ENCODE results near the gene PITPNM1. TPM values are rescaled to one million over a fixed set of nuclear protein-coding genes. Genes with fewer than 3 reads are reported as not detected.
A peak's percentile ranks its signal among the peaks of the same experiment; 100 is the strongest.

PITPNM1 gene
- total and polyA plus RNA-seq, 2 of the 13 experiments (the other 11 are each of a cell fraction or from before 2014, with no cell fraction given): 8.2 to 8.5 TPM

DNA sequence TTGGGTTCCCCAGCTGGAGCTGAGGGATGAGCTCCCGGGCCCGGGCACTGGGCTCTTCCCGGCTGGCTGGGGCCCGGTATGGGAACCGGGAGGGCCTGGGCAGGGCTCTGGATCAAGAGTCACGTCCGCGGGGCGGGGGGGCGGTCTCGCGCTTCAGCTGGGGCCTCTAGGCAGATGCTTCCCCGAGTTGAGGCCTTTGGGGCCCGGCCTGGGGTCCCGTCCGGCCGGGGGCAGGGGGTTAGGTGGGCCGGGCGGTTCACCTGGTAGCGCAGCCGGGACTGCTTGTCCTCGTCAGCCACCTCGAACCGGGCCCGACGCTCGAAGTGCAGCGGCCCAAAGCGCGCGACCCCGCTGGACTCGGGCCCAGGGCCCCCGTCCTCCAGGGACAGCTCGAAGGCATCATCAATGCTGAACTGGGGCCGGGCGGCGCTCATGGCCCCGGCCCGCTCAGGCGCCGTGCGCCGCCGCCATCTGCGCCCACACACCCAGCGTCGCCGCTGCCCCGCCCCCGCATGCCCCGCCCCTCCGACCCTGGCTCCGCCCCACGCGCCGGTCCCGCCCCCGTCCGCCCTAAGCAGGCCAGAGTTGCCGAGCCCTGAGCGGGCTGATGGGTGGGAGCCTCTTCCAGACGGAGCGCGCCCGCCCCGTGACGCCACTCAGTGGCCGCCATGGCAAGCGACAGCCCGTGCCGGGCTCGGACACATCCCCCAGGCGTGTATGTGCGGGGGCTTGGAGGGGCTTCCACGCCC is 36.2 kb downstream of the PITPNM1 start, which contains the start of gene TMEM134 (continued):
- TF ChIP-seq RFXAP (CRISPR knock-in tag; IDR thresholded peaks at IDR 0.05; ENCODE audit: borderline replicate concordance): 0 out of 2 replicates have a peak, but pooled peaks have one; percentile 41
- TF ChIP-seq, protein P1, sequence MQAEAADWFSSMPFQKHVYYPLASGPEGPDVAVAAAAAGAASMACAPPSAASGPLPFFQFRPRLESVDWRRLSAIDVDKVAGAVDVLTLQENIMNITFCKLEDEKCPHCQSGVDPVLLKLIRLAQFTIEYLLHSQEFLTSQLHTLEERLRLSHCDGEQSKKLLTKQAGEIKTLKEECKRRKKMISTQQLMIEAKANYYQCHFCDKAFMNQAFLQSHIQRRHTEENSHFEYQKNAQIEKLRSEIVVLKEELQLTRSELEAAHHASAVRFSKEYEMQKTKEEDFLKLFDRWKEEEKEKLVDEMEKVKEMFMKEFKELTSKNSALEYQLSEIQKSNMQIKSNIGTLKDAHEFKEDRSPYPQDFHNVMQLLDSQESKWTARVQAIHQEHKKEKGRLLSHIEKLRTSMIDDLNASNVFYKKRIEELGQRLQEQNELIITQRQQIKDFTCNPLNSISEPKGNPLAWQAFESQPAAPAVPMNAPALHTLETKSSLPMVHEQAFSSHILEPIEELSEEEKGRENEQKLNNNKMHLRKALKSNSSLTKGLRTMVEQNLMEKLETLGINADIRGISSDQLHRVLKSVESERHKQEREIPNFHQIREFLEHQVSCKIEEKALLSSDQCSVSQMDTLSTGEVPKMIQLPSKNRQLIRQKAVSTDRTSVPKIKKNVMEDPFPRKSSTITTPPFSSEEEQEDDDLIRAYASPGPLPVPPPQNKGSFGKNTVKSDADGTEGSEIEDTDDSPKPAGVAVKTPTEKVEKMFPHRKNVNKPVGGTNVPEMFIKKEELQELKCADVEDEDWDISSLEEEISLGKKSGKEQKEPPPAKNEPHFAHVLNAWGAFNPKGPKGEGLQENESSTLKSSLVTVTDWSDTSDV (CRISPR knock-in tag; IDR thresholded peaks at IDR 0.05): no peak
- peak; percentile 57 for TF ChIP-seq ZNF350 (CRISPR knock-in tag; IDR thresholded peaks at IDR 0.05; ENCODE audit: borderline replicate concordance, low read depth)
- TF ChIP-seq CREB1 (IDR thresholded peaks at IDR 0.05): peak; percentile 70
- no peak for TF ChIP-seq CREB1 (CRISPR knock-in tag; IDR thresholded peaks at IDR 0.05)
- TF ChIP-seq ZNF670 (CRISPR knock-in tag; IDR thresholded peaks at IDR 0.05; ENCODE audit: borderline replicate concordance): peak; percentile 55; the same call in 1 of the 2 replicates
- TF ChIP-seq PCBP1 (IDR thresholded peaks at IDR 0.05; ENCODE audit: borderline replicate concordance, low read depth, low read length): no peak
- TF ChIP-seq ZNF232 (CRISPR knock-in tag; IDR thresholded peaks at IDR 0.05; ENCODE audit: borderline replicate concordance): no peak
- peak; percentile 87; the same call in 1 of the 2 replicates for TF ChIP-seq SALL2 (CRISPR knock-in tag; IDR thresholded peaks at IDR 0.05)
- no peak for TF ChIP-seq PRDM10 (CRISPR knock-in tag; IDR thresholded peaks at IDR 0.05; ENCODE audit: low read depth)
- TF ChIP-seq NR3C1 (CRISPR knock-in tag; IDR thresholded peaks at IDR 0.05): no peak
- TF ChIP-seq NCOR1 (IDR thresholded peaks at IDR 0.05; ENCODE audit: borderline replicate concordance, low read length): no peak
- peak; percentile 87; the same call in 1 of the 3 replicates for TF ChIP-seq MXI1 (IDR thresholded peaks at IDR 0.05; ENCODE audit: borderline replicate concordance, low read depth, low read length)
- no peak for TF ChIP-seq TMF1 (CRISPR knock-in tag; IDR thresholded peaks at IDR 0.05; ENCODE audit: low read depth)
- no peak for TF ChIP-seq PRMT3 (CRISPR knock-in tag; IDR thresholded peaks at IDR 0.05; ENCODE audit: borderline replicate concordance, low read depth)
- TF ChIP-seq MAFF (IDR thresholded peaks at IDR 0.05; ENCODE audit: low read depth, low read length): no peak
- TF ChIP-seq ZNF777 (CRISPR knock-in tag; IDR thresholded peaks at IDR 0.05): peak; percentile 39; the same call in 1 of the 2 replicates
- 0 out of 2 replicates have a peak, but pooled peaks have one; percentile 10 for TF ChIP-seq PITX1 (CRISPR knock-in tag; IDR thresholded peaks at IDR 0.05)
- TF ChIP-seq ZNF563 (CRISPR knock-in tag; IDR thresholded peaks at IDR 0.05): peak; percentile 72; the same call in 1 of the 2 replicates
- TF ChIP-seq, protein P2, sequence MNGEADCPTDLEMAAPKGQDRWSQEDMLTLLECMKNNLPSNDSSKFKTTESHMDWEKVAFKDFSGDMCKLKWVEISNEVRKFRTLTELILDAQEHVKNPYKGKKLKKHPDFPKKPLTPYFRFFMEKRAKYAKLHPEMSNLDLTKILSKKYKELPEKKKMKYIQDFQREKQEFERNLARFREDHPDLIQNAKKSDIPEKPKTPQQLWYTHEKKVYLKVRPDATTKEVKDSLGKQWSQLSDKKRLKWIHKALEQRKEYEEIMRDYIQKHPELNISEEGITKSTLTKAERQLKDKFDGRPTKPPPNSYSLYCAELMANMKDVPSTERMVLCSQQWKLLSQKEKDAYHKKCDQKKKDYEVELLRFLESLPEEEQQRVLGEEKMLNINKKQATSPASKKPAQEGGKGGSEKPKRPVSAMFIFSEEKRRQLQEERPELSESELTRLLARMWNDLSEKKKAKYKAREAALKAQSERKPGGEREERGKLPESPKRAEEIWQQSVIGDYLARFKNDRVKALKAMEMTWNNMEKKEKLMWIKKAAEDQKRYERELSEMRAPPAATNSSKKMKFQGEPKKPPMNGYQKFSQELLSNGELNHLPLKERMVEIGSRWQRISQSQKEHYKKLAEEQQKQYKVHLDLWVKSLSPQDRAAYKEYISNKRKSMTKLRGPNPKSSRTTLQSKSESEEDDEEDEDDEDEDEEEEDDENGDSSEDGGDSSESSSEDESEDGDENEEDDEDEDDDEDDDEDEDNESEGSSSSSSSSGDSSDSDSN (CRISPR knock-in tag; IDR thresholded peaks at IDR 0.05): peak; percentile 81
- no peak for TF ChIP-seq ZEB1 (IDR thresholded peaks at IDR 0.05; ENCODE audit: insufficient replicate concordance, low read depth)

Measured in HepG2 (cell line).